WI38 (cell line): ENCODE data around the gene BLMH.
"Not testable (repeated sequence)": the region's sequence is repeated elsewhere in the genome, so short reads cannot be mapped to it uniquely, and the experiment has no call there.

Experiments used
- H3K4me3 ChIP-seq: 2 replicates; pipeline ENCODE4 v1.5.1; 2011; ENCODE audit warnings: low read depth, mild to moderate bottlenecking, control low read depth, low read length
- CTCF ChIP-seq: IDR thresholded peaks from 2 replicates; pipeline ENCODE4 v1.5.1; 2012; ENCODE audit warnings: low read depth, mild to moderate bottlenecking, control low read depth, low read length

BLMH gene

DNA sequence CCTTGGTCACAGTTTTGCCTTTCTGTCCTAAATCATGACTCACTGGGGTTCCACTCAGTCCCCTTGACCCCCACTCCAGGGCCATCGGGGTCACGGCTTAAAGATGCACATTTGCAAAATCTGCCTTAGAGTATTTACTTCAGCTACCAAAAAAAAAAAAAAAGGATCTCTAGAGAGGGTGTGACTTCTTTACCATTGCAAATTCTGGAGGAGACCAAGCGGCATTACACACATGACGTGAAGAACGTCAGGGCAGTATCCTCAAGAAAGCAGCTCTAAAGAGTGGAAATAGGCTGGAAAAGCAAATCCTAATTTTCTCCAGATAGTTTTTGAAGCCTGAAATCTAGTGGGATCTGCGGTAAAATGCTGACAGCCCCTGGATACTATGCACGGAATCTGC, 81.8 kb downstream of the BLMH start:
- H3K4me3 ChIP-seq, result no peak overlapping the region
- TF ChIP-seq CTCF, result no peak

GRCh38 chr17:30208214-30208613, 83.5 kb downstream of the BLMH start:
- no peak overlapping the region for H3K4me3 ChIP-seq
- TF ChIP-seq CTCF, result no peak

DNA sequence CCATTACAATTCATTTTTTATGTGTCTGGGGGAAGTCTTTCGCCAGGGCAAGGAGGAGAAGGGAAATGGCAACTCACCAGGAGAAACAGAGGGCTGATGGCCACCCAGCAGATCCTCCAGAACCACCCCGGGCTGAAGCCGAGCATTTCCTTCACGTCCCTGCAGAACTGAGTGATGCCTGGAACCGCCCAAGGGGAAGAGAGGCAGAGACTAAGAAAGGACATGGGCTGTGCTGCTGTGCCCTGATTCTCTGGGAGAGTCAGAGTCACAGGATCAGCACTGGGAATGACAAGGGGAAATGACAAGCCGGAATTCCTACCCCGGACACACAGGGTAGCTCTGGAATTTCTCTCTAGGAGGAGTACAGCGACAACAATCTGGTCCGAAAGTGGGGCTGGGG, 84.1 kb downstream of the BLMH start:
- TF ChIP-seq CTCF, result no peak
- H3K4me3 ChIP-seq, result no peak overlapping the region

DNA sequence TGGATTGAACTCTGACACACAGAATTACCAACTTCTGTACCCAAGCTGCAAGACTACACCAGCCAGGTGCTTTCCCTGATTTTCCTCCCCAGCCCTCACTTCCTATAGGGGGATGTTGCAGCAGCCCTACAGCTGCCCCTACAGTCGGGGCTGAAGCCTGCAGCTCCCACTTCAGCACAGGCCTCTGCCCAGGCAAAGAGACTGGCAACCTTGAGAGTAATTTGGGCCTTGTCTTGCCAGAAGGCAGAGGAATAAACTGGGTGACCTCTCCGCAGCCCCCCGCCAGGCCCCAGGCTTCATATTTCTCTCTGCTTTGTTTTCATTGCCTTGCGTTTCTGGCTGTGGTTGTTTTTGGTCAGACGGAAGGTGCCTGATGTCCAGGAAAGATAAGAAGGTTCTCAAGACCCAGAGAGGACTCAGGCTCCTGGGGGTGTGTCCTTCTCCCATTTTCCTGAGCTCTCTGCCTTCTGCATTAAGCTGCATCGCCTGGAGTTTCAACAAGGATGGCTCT, 88.2 kb downstream of the BLMH start:
- no peak for TF ChIP-seq CTCF
- H3K4me3 ChIP-seq, result no peak overlapping the region

- H3K4me3 ChIP-seq, result not testable (repeated sequence)
Measured at GRCh38 chr17:30200656-30201055, 91.1 kb downstream of the BLMH start.

DNA sequence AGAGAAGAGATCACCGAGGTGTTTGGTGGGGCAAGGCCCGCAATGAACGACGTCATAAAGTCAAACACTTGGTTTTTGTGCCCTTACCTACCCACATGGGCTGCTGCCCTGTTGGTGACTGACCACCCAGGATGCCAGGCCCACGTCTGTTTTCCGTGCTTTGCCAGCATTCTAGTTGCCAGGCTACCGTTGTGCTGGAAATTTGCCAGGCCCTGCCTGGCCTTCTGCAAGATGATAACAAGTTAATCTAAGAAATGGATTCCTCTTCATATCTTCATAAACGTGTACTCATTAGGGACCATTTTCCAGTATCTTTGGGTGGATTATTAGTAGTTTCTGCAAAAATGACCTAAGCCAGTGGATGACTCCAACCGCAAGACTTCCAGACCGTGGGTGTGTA, 91.6 kb downstream of the BLMH start:
- TF ChIP-seq CTCF, result no peak
- H3K4me3 ChIP-seq, result no peak overlapping the region

DNA sequence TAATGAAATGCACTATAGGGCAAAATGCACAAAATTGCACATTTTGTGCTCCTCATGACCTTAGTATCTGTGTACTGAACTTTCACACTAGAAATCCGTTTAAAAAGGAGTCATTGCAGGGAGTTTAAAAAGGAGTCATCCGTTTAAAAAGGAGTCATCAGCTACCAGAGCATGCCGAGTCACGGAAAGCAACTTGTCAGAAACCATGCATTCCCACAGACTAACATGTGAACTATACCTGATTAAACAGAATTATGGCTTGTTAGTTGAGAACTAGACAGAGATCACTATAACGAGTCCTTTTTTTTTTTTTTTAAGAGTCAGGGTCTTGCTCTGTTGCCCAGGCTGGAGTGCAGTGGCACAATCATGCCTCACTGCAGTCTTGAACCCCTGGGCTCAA, 92.1 kb downstream of the BLMH start:
- H3K4me3 ChIP-seq, result no peak overlapping the region
- no peak for TF ChIP-seq CTCF
